HL-60 (cell line): ENCODE measurements around the gene LMF1.

Experiments used
- CTCF ChIP-seq: IDR thresholded peaks from one replicate; pipeline ENCODE4 v1.5.1; 2011; ENCODE audit warnings: low read length, control low read depth, inconsistent platforms; ENCODE audit not compliant: insufficient read depth
- POLR2AphosphoS5 ChIP-seq: IDR thresholded peaks from 2 replicates; pipeline ENCODE4 v1.6.1; 2012; ENCODE audit warnings: low read depth
- TF ChIP-seq, protein P1 (sequence below): IDR thresholded peaks from 2 replicates; pipeline ENCODE4 v1.6.1; 2012; ENCODE audit warnings: low read depth; ENCODE audit not compliant: insufficient replicate concordance

DNA sequence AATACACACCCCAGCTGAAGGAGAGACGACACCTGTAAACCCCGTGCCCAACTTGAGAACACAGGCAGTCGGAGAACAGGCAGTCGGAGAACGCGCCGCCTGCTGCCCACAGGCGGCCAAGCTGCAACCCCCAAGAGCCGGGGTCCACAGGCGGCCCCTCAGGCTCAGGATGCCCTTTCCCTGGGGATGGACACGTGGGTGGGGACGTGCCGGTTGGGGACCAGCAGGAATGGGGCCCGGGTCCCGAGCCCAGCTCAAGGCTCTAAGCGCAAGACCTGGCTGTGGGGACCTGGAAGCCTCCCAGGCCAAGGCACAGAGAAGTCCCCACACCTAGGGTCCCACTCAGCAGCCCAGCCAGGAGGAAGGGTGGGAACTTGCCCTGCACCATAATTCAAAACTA is 90.8 kb downstream of the LMF1 start:
- TF ChIP-seq, protein P1, sequence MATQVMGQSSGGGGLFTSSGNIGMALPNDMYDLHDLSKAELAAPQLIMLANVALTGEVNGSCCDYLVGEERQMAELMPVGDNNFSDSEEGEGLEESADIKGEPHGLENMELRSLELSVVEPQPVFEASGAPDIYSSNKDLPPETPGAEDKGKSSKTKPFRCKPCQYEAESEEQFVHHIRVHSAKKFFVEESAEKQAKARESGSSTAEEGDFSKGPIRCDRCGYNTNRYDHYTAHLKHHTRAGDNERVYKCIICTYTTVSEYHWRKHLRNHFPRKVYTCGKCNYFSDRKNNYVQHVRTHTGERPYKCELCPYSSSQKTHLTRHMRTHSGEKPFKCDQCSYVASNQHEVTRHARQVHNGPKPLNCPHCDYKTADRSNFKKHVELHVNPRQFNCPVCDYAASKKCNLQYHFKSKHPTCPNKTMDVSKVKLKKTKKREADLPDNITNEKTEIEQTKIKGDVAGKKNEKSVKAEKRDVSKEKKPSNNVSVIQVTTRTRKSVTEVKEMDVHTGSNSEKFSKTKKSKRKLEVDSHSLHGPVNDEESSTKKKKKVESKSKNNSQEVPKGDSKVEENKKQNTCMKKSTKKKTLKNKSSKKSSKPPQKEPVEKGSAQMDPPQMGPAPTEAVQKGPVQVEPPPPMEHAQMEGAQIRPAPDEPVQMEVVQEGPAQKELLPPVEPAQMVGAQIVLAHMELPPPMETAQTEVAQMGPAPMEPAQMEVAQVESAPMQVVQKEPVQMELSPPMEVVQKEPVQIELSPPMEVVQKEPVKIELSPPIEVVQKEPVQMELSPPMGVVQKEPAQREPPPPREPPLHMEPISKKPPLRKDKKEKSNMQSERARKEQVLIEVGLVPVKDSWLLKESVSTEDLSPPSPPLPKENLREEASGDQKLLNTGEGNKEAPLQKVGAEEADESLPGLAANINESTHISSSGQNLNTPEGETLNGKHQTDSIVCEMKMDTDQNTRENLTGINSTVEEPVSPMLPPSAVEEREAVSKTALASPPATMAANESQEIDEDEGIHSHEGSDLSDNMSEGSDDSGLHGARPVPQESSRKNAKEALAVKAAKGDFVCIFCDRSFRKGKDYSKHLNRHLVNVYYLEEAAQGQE = no peak
- TF ChIP-seq CTCF = no peak
- no peak for TF ChIP-seq POLR2AphosphoS5
